Breast epithelium (tissue), 3 donors: ENCODE data around the gene FRY.

Source experiments
- POLR2AphosphoS5 ChIP-seq, 3 donors: sonication (generic); formaldehyde crosslinking; IDR thresholded peaks; one replicate each; pipeline ENCODE4 v1.6.1; 2017; ENCODE audit warnings: antibody characterized with exemption in 3 of 3
- TF ChIP-seq, protein P1 (sequence below), 3 donors: fragments of 450-650 bp; IDR thresholded peaks; one replicate each; pipeline ENCODE4 v1.5.1; 2016 to 2017; ENCODE audit warnings: antibody characterized with exemption in 3 of 3, mild to moderate bottlenecking in 3 of 3, moderate library complexity in 3 of 3

DNA sequence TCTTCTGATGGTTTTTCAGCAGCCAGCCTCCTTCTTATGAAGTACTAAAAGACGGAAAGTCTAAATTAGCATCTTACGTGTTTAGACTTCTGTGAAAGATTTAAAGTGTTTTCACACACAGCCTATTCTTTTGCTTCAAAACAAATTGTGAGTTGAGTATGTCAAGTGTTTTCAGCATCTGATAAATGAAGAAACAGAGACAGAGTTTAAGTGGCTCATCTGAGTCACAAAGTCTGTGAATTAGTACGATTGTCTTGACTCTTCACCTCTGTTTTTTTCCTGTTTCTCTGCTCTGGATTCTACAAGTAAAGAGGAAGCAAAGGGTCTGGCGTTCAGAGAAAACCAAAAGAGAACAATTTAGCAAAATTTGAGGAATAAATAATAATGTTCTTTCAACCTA lies 116.4 kb downstream of the FRY start:
- no peak for TF ChIP-seq POLR2AphosphoS5 (IDR thresholded peaks at IDR 0.05)
- TF ChIP-seq, protein P1, sequence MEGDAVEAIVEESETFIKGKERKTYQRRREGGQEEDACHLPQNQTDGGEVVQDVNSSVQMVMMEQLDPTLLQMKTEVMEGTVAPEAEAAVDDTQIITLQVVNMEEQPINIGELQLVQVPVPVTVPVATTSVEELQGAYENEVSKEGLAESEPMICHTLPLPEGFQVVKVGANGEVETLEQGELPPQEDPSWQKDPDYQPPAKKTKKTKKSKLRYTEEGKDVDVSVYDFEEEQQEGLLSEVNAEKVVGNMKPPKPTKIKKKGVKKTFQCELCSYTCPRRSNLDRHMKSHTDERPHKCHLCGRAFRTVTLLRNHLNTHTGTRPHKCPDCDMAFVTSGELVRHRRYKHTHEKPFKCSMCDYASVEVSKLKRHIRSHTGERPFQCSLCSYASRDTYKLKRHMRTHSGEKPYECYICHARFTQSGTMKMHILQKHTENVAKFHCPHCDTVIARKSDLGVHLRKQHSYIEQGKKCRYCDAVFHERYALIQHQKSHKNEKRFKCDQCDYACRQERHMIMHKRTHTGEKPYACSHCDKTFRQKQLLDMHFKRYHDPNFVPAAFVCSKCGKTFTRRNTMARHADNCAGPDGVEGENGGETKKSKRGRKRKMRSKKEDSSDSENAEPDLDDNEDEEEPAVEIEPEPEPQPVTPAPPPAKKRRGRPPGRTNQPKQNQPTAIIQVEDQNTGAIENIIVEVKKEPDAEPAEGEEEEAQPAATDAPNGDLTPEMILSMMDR (IDR thresholded peaks at IDR 0.05), result no peak
